HL-60 (cell line): ENCODE measurements around the gene DNAH10.

Source experiments
- DNase-seq, 2 experiments: peaks; one replicate each; pipeline ENCODE4 v3.0.0-alpha.2; 2010 to 2020; ENCODE audit warnings: low read depth in 1 of 2, low spot score in 1 of 2
- H3K27ac ChIP-seq: fragments of 250-450 bp; sonication (Bioruptor Pico); replicated peaks from 2 replicates; pipeline ENCODE4 v1.5.1; 2020; ENCODE audit warnings: mild to moderate bottlenecking, moderate library complexity
- H3K27me3 ChIP-seq: fragments of 250-450 bp; sonication (Bioruptor Pico); 2 replicates; pipeline ENCODE4 v1.5.1; 2021; ENCODE audit warnings: mild to moderate bottlenecking, moderate library complexity; ENCODE audit not compliant: insufficient read depth, poor library complexity, severe bottlenecking
- H3K4me3 ChIP-seq: replicated peaks from 2 replicates; pipeline ENCODE4 v1.5.1; 2011; ENCODE audit warnings: mild to moderate bottlenecking, control low read depth, low read length; ENCODE audit not compliant: insufficient read depth
- GABPA ChIP-seq: IDR thresholded peaks from 2 replicates; pipeline ENCODE4 v1.6.1; 2012; ENCODE audit warnings: low read depth
- POLR2AphosphoS5 ChIP-seq: IDR thresholded peaks from 2 replicates; pipeline ENCODE4 v1.6.1; 2012; ENCODE audit warnings: low read depth
- SPI1 ChIP-seq: IDR thresholded peaks from 2 replicates; pipeline ENCODE4 v1.6.1; 2012; ENCODE audit warnings: low read depth, mild to moderate bottlenecking, borderline replicate concordance
- TF ChIP-seq, protein P1 (sequence below): IDR thresholded peaks from 2 replicates; pipeline ENCODE4 v1.6.1; 2012; ENCODE audit warnings: low read depth; ENCODE audit not compliant: insufficient replicate concordance
- TF ChIP-seq, protein P2 (sequence below): IDR thresholded peaks from one replicate; pipeline ENCODE4 v1.5.1; 2011; ENCODE audit warnings: low read length, control low read depth, inconsistent platforms; ENCODE audit not compliant: insufficient read depth

DNAH10 gene

DNA sequence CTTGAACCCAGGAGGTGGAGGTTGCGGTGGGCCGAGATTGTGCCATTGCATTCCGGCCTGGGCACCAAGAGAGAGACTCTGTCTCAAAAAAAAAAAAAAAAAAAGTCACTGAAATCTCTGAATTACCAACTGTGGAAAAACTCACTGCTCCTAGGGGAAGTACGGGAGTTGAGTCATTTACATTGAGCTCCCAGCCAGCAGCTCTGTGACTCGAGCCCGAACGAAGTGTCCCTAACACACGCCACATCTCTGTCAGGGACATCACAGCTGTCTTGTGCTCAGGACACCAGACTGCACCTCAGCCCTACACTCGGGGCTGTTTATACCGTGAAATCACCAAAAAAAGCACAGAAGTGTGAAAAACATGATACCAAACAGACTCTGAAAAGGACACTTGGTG lies 28.9 kb upstream of the DNAH10 start:
- no peaks in the 10 kb centered on the region for H3K27me3 ChIP-seq
- H3K4me3 ChIP-seq = no peak overlapping the region
- no peak overlapping the region for H3K27ac ChIP-seq
- TF ChIP-seq, protein P1, sequence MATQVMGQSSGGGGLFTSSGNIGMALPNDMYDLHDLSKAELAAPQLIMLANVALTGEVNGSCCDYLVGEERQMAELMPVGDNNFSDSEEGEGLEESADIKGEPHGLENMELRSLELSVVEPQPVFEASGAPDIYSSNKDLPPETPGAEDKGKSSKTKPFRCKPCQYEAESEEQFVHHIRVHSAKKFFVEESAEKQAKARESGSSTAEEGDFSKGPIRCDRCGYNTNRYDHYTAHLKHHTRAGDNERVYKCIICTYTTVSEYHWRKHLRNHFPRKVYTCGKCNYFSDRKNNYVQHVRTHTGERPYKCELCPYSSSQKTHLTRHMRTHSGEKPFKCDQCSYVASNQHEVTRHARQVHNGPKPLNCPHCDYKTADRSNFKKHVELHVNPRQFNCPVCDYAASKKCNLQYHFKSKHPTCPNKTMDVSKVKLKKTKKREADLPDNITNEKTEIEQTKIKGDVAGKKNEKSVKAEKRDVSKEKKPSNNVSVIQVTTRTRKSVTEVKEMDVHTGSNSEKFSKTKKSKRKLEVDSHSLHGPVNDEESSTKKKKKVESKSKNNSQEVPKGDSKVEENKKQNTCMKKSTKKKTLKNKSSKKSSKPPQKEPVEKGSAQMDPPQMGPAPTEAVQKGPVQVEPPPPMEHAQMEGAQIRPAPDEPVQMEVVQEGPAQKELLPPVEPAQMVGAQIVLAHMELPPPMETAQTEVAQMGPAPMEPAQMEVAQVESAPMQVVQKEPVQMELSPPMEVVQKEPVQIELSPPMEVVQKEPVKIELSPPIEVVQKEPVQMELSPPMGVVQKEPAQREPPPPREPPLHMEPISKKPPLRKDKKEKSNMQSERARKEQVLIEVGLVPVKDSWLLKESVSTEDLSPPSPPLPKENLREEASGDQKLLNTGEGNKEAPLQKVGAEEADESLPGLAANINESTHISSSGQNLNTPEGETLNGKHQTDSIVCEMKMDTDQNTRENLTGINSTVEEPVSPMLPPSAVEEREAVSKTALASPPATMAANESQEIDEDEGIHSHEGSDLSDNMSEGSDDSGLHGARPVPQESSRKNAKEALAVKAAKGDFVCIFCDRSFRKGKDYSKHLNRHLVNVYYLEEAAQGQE = no peak
- TF ChIP-seq POLR2AphosphoS5 = no peak
- TF ChIP-seq GABPA = no peak
- TF ChIP-seq SPI1 = no peak
- TF ChIP-seq, protein P2, sequence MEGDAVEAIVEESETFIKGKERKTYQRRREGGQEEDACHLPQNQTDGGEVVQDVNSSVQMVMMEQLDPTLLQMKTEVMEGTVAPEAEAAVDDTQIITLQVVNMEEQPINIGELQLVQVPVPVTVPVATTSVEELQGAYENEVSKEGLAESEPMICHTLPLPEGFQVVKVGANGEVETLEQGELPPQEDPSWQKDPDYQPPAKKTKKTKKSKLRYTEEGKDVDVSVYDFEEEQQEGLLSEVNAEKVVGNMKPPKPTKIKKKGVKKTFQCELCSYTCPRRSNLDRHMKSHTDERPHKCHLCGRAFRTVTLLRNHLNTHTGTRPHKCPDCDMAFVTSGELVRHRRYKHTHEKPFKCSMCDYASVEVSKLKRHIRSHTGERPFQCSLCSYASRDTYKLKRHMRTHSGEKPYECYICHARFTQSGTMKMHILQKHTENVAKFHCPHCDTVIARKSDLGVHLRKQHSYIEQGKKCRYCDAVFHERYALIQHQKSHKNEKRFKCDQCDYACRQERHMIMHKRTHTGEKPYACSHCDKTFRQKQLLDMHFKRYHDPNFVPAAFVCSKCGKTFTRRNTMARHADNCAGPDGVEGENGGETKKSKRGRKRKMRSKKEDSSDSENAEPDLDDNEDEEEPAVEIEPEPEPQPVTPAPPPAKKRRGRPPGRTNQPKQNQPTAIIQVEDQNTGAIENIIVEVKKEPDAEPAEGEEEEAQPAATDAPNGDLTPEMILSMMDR = no peak
- no peak for DNase-seq

DNA sequence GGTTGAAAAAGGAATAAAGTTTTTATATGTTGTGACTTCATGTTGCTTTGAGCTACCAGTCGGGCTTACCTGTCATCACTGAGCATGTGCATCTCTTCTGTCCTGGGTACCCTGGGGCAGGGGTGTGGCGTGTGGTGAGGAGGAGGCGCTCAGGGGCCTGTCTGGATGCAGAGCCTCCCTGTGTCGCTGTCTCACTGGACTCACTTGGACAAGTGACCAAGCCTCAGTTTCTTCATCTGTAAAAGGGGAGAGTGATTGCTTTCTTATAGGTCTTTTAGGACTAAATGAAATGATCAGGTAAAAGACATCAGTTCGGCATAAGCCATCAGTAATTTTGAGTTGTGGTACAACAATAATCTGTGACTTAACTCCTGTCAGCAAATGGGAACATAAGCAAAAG lies 27.8 kb upstream of the DNAH10 start:
- Histone ChIP-seq H3K4me3 (no peak overlapping the region), H3K27me3 (no peaks in the 10 kb centered on the region), H3K27ac (no peak overlapping the region)
- TF ChIP-seq POLR2AphosphoS5 = no peak
- TF ChIP-seq, protein P2 = no peak
- TF ChIP-seq, protein P1 = no peak
- TF ChIP-seq GABPA = no peak
- no peak for TF ChIP-seq SPI1
- DNase-seq = no peak

DNA sequence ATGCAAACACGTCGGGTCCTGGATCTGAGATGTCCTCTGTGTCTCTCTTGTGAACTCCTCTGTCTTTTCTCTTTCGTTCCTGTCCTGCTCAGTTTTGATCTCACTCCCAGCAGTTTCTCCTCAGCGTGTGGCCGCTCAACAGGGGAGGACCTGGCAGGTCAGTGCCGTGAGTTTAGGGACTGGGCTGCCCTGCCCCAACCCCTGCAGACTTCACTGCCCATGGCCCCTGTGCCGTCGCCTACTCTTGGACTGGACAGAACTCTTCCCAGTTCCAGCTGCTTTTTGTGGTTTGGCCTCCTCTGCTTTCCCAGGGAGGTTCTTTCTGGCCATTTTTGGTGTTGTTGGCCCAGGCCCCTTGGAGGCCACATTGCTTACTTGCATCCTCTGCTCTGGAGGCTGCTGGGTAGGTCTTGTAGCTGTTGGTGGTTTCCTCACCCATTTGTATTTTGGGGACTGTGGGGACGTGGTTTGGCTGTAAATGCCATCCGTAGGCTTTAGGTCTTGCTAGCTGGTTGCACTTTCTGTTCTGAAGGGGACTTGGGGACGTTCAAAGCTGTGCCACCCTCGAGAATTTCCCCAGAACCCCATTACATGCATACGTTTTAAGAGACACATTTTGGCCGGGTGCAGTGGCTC lies 20.0 kb upstream of the DNAH10 start:
- no peak for DNase-seq
- TF ChIP-seq POLR2AphosphoS5 = no peak
- no peak for TF ChIP-seq SPI1
- TF ChIP-seq, protein P2 = no peak
- TF ChIP-seq GABPA = no peak
- TF ChIP-seq, protein P1 = no peak
- H3K4me3 ChIP-seq = no peak overlapping the region
- H3K27ac ChIP-seq = peak overlapping the region; percentile 84
- no peaks in the 10 kb centered on the region for H3K27me3 ChIP-seq
